ENCODE results near the gene TAP2.

DNA sequence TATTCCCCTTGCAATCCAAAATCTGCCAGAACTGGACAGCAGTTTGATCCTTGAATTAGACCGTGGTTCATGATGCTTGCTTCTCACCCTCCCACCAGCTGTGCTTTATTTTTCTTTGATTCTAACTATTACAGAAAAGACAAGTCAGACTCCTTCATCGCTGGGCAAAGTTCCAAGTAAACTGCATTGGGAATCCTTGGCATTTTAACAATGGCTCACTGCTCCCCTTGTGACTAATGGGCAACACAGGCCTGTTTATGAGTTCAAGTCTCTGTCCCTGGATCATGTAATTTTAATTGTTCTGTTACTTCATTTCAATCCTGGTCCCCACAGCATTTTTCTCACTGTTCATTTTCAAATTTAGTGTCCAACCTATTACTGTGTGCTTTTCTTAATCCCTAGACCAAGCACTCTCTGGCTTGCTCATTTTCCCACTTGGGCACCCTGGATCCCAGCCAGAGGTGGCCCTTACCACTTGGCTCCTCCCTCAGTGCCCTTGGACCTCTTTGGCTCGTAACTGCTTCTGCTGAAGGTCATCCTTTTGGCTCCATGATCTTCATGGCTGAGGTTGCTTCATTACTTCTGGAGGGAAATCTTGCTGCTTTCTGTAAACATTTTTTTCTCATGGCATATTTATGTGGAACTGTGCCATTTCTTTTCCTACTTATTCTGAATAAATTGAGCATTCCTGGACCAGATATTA is 48.3 kb upstream of the TAP2 start:
- TF ChIP-seq OSR1 (CRISPR knock-in tag; IDR thresholded peaks at IDR 0.05) = no peak
- TF ChIP-seq SNAI2 (CRISPR knock-in tag; IDR thresholded peaks at IDR 0.05) = no peak
- no peak for TF ChIP-seq ESRRG (CRISPR knock-in tag; IDR thresholded peaks at IDR 0.05)
- TF ChIP-seq ZFP30 (CRISPR knock-in tag; IDR thresholded peaks at IDR 0.05) = no peak
- no peak for TF ChIP-seq CREB5 (CRISPR knock-in tag; IDR thresholded peaks at IDR 0.05; ENCODE audit: low read depth)
- no peak for TF ChIP-seq ZNF565 (CRISPR knock-in tag; conservative IDR thresholded peaks at IDR 0.05; ENCODE audit: low read depth)
- TF ChIP-seq TCF4 (CRISPR knock-in tag; IDR thresholded peaks at IDR 0.05; ENCODE audit: borderline replicate concordance) = no peak
- TF ChIP-seq ZFP3 (CRISPR knock-in tag; IDR thresholded peaks at IDR 0.05) = no peak
- TF ChIP-seq ARNTL (CRISPR knock-in tag; IDR thresholded peaks at IDR 0.05; ENCODE audit: borderline replicate concordance, low read depth) = no peak
